NOMO-1 treated with DMSO at 0.1 percent for 48 hours (cell line): ENCODE measurements around the gene UBE2F.
"Not testable (repeated sequence)": the region's sequence is repeated elsewhere in the genome, so short reads cannot be mapped to it uniquely, and the experiment has no call there.

Experiments
- DNase-seq: peaks from one replicate; lab custom pipeline; 2025; ENCODE audit not compliant: unreplicated experiment; lab: John Stamatoyannopoulos, UW

UBE2F gene

DNA sequence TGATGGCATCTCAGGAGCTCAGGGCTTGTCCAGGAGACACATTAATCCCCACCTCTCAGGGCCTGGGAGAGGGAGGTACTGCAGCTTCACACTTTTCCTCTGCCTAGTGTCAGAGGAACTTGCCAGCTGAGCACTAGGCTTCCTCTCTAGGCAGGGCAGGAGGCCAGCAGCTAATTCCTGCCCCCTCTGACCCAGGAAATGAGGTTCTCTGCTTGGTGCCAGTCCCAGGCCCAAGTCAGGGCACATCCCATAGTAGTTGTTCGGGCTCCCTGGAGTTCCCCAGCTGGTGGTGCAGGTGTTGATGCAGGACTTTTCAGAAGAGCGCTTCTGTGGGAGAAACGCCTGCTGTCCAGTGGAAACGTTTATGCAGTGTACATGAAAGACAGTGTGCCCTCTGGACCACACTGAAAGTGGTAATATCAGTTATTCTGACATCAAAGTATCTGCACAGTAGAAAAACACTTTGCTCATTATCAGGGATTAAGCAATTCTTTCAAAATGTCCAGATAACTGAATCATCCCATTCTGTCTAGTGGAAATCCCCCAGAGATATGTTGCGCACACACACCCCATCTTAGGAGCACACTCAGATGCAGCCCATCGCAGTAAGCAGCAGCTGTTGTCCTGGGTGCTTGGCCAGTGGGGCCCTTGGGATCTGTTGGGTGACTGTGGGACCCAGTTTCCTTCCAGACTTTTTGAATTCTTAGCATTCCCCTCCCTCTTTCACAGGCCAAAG, 76.2 kb downstream of the UBE2F start:
- no peak for DNase-seq

DNA sequence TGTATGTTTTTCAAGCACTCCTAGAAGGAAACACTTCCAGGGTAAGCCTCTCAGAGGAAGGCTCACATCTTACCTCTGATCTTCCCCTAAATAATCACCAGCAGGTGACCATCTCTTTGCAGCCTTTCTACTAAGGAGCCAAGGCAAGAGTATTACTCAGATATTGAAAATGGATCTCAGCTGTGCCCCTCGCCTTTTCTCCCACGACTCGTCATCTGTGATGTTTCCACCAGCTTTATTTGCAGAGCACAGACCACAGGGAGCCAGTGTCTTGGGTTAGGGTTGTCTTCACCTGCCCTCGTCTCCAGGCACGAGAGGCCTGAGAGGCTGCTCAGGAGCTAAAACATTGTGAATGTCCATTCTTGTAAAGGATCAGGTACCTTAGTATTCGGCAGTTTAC, 77.0 kb downstream of the UBE2F start:
- no peak for DNase-seq

DNA sequence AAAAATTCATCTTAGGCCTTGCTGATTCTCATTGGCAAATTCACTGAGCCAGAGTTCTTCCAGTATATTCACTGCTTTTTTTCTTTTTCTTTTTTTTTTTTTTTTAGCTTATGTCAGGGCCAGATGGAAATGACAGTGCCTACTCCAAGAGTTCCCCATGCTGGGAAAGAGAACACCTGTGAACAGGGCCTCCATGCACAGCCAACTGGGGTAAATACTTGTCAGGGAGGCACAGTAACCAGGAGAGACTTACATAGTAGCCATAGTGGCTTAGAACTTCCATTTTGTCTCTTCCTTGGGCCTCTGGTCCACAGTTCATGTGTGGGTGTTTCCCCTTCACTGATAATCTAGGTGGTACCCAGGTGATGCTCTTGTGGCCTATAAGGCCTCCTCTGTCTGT, 78.8 kb downstream of the UBE2F start:
- no peak for DNase-seq

DNA sequence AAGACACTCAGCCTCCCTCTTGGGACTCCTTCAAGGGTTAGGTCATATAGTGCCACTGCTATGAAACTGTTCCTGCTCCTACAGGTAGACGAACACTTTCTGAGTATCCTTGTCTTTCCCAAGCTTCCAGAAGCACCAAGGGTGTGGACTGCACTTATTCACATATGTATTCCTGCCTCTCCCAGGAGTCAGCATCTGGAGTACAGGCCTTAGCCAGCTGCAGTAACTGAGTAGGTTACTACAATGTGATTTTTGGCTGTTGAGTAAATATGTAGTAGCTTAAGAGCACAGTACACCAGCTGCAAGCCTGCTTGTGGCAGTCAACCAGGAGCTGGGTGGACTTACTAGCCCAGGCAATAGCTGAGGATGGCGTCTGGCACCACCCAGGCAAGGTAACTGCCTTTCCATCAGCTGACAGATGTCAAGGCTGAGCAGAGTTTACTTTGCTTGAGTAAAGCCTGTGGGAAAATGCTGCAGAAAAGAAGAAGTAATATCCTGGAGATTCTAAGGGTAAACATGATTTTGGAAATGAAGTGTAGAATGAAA, 80.0 kb downstream of the UBE2F start:
- DNase-seq: no peak

DNA sequence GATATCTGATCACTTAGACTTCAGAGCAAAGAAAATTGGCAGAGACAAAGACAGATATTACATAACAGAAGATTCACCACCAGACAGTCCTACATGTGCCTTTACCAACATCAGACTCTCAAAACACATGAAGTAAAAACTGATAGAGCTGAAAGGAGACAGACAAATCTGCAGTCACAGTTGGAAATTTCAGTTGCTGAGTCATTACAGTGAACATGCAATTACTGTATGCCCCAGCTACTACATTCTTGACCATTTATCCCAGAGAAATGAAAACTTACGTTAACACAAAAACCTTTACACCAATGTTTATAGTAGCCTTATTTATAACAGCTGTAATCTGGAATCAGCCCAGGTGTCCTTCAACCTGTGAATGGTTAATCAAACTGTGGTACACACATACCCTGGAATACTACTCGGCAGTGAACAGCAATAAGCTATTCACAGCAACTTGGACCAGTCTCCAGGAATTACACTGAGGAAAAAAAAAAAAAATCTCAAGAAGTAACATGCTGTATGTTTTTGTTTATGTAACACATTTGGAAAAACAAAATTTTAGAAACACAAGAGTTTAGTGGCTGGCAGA, 86.5 kb downstream of the UBE2F start:
- DNase-seq: no peak

DNA sequence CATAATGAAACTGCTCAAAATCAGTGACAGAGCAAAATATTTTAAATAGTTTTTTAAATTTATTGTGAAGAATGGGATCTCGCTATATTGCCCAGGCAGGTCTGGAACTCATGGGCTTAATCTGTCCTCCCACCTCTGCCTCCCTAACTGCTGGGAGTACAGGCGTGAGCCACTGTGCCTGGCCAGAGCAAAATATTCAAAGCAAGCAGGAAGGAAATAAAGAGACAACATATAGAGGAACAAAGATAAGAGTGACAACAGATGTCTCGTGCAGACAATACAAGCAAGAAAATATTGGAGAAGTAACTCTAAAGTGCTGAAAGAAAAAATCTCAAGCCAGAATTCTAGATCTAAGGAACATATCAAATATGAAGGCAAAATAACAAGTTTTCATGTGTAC, 89.0 kb downstream of the UBE2F start:
- DNase-seq: no peak

DNA sequence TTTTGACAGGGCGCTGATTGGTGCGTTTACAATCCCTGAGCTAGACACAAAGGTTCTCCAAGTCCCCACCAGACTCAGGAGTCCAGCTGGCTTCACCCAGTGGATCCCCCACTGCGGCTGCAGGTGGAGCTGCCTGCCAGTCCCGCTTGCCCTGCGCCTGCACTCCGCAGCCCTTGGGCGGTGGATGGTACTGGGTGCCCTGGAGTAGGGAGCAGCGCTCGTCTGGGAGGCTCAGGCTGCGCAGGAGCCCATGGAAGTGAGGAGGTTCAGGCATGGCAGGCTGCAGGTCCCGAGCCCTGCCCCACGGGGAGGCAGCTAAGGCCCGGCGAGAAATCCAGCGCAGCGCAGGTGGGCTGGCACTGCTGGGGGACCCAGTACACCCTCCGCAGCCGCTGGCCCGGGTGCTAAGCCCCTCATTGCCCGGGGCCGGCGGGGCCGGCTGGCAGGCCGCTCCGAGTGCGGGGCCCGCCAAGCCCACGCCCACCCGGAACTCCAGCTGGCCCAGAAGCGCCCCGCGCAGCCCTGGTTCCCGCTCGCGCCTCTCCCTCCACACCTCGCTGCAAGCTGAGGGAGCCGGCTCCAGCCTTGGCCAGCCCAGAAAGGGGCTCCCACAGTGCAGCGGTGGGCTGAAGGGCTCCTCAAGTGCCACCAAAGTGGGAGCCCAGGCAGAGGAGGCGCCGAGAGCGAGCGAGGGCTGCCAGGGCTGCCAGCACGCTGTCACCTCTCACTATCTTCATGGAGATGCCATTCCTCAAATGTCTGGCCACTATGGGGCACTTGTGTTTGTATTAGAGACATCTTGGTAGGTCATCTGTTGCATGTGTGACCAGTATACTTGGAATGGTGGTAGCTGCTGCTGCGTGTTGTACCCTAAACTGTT, 91.1 kb downstream of the UBE2F start:
- not testable (repeated sequence) for DNase-seq

DNA sequence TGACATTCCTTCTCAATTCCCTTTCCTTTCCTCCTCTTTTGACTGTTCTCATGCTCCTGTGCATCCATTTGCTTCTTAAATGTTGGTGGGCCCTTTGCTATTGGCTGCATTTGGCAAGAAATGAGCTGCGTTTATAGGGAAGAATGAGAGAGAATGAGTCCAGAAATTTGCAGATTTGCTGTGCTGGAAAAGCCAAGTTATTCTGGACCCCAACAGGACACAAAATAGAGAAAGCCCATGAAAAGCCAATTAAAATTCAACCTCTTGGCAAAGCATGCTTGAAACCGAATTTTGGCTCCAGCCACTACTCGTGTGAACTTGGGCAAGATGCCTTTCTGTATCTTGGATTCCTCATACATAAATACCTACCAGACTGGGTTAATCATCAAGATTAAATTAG, 92.7 kb downstream of the UBE2F start:
- DNase-seq: no peak

DNA sequence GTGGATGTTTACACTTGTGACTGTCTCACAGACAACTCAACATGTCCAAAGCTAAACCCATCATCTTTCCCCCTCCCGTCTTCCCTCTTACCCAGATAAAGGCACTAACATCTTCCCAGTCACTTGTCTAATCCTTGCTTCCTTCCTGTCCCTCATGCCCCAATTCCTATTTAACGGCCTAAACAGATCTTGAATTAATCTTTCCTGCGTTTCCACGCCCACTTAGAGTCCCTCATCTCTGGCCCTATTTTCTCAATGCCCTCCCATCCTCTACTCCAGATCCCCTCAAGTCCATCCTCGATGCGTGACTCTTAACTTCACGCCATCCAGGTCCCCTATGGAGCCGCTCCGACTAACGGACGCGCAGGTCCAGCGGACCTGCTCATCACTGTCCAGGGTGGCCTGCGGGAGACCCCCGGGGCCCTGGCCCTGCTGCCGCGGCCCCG, 93.3 kb downstream of the UBE2F start:
- DNase-seq: no peak

DNA sequence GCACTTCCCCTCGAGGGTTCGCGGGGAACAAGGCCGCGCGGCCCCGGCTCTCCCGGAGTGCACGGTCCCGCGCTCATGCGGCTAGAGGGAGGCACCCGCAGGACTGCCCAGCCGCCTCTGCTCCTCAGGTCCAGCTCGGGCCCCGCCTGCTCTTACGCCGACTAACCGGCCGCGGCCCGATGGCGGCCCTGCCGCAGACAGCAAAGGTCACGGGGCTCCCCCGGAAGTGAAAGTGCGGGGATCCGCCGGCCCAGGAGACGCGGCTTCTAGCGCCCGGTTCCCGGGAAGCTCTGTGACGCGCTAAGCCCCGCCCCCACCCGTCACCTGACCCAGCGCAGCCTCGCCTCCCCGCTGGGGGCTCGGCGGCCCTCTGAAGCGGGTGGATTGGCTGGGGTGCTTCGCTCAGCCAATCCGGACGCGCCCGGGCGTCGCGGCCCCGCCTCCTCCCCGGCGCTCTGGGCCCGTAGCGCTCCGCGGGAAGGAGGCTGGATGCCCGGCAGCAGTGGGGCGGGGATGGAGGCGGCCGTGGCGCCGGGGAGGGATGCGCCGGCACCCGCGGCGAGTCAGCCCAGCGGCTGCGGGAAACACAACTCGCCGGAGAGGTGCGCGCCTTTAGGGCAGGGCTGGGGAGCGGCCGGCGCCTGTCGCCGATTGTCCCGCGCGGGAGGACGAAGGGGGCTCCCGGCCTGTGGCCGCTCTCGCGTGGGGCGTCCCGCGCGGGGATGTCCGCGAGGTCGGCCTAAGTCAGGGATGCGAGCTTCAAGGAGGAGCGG, 93.9 kb downstream of the UBE2F start, which contains the start of gene SCLY:
TSS of gene SCLY (plus strand) at position 460 of the 773 bp plus-strand sequence. CDS start at position 514, 54 bp downstream.
- DNase-seq: peak; percentile 93

DNA sequence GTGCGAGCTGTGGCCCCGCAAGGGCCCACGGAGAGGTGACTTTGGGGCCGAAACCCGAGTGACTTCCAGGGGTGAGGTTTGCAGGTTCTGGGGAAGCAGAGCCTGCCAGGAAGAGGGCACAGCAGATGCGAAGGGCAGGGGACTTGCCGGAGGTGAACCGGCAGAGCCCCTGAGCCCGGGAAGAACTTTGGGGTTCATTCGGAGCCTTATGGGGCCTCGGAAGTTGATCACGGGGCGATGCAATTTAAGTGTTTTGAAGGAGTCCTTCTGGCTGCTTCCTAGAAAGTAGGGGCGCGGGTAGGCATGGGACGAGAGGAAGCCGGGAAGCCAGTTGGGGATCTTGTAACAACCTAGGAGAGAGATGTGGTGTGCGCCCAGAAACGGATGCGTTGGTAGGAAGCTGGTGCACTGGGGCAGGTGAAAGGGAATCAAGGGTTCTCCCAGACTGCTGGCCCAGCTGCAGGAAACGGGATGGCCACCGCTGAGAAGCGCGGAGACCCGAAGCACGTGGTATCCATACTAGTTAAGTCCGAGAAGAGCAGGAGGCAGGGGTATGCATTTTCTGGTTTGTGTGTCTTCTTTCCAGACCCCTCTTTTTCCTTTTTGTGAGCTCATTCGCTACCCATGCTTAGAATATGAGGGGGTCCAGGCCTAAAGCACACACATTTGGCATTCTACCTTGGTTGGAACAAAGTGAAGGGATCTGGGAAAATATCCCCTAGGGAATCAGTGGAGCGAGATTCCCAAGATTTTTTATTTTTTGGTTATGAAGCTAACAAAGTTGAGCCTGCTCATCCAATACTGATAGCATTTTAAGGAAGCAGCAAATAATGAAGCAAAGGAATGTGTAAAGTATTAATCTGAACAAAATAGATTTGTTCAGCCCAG, 94.7 kb downstream of the UBE2F start:
- DNase-seq: peak; percentile 20

DNA sequence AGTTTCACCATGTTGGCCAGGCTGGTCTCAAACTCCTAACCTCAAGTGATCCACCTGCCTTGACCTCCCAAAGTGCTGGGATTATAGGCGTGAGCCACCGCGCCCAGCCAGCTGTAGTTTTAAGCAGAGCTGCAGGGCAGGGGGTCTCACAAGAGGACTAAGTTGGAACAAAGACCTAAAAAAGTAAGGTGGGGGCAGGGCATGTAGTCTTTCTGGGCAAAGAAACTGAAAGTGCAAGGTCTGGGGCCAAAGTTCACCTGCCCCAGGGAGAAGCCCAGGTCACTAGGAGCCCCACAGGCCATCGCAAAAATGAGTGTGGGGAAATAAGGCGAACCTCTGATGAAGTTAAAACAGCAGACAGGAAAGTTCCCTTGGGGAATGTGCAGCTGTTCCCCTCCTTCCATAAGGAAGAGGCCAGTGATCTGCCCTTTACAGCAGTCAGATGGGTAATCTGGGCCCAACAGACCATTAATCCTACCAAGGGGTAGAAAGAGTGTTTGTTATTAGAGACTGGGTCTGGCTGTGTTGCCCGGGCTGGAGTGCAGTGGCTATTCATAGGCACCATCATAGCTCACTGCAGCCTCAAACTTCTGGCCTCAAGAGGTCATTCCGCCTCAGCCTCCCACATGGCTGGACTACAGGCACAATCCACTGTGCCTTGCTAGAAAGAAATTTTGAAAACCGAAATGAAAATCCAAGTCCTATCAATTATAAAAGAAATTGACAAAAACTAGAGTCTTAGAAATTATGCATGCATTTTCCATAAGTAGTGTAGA, 96.8 kb downstream of the UBE2F start:
- DNase-seq: no peak

DNA sequence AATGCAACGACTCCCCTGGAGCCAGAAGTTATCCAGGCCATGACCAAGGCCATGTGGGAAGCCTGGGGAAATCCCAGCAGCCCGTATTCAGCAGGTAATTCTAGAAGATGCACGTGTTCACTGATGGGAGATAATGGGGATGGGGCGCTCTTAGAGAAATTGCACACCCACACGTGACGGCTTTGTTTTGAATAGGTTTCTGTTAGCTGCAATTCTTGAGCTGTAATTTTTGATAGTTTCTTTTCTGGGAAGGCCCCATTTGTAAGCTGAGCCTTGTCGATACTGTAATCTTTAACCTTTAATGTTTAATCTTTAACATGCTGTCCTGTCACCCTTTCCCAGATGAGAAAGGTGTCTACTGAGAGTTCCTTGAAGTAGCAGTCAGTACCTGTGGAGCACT, 97.6 kb downstream of the UBE2F start:
- DNase-seq: no peak

DNA sequence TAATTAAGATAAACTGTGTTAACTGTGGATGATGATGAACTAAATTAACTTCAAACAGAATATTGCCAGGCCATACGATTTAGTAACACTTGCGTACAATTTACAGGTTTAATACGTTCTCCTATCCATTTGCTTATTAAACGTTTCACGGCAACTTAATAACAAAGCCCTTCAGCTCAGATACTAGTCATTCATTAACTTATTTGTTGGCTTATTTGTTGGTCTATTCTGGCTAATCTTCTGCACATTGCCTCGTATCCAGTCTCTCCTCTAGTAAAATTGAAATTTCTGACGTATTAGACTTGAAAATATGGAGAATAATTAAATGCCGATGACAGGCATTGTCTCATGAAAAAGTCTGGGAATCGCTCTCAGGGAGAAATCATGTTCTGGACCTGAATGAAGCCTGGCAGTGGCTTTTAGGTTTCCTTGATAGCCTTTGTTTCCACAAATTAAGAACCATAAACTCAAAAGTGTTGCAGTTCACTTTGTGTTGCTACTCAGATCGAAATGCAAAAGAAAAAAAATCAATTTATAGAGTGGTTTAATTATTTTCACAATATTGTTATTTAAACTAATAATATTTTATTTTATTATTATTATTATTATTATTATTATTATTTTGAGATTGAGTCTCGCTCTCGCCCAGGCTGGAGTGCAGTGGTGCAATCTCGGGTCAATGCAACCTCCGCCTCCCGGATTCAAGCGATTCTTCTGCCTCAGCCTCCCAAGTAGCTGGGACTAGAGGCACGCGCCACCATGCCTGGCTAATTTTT, 98.4 kb downstream of the UBE2F start:
- no peak for DNase-seq

DNA sequence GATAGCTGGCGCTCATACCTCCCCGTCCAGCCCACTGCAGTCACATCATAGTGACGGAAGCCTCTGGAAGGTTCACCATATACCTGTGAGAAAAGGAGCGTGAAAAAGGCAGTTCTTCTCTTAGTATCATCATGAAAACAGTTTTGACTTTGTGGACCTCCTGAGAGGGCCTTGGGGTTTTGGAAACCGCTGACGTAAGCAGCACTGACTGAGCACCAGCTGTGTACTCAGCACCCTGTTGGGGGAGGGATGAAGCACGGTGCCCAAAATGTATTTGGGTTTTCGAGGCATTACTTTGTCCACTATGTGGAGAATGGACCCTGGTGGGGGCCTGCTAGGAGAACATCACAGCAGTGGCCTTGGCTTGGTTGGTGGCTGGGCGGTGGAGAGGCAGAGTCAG, 99.4 kb downstream of the UBE2F start:
- DNase-seq: no peak

DNA sequence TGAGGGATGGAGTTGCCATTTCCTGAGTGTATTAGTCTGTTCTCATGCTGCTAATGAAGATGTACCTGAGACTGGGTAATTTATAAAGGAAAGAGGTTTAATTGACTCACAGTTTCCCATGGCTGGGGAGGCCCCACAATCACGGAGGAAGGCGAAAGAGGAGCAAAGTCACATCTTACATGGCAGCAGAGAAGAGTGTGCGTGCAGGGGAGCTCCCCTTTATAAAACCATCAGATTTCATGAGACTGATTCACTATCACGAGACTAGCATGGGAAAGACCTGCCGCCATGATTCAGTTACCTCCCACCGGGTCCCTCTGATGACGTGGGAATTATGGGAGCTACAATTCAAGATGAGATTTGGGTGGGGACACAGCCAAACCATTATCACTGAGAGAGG, 99.9 kb downstream of the UBE2F start:
- not testable (repeated sequence) for DNase-seq

DNA sequence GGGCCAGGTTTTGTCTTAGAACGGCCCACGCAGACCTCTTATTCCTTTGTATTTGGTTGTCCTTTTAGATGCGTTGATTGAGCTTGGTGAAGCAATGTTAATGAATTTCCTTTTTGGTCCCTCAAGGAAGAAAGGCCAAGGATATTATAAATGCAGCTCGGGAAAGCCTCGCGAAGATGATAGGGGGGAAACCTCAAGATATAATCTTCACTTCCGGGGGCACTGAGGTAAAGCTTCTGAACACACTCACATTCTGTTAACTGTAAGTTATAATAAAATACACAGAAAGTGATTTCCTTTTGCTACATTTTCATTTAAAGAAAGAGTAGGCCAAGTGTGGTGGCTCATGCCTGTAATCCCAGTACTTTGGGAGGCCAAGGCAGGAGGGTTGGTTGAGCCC, 101.1 kb downstream of the UBE2F start:
- no peak for DNase-seq

DNA sequence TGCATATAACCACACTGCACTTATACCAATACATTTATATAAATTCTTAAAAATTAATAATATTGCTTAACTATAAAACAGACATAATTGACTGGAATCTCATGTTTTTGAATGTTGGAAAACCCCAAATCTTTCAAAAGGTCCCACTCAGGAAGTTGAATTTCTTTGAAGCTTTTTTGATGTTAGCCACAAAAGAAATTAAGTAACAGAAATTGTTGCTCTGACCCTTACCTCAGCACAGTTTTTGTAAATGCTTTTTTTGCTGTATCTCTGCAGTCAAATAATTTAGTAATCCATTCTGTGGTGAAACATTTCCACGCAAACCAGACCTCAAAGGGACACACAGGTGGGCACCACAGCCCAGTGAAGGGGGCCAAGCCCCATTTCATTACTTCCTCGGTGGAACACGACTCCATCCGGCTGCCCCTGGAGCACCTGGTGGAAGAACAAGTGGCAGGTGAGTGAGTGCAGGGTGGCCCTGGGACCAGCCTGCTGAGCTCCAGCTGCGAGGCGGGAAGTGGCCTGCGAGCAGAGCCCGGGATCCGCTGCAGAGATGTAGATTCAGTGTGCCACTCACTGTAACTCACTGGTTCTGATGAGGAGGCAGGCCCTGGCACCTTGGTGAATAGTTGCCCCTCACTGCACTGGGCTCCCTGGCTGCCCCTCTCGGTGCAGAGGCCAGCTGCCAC, 102.4 kb downstream of the UBE2F start:
- DNase-seq: no peak
